OCI-M1 (cell line): ENCODE measurements around the gene TBC1D14.

Experiments
- DNase-seq: peaks from one replicate; lab custom pipeline; 2025; lab: John Stamatoyannopoulos, UW

The TBC1D14 gene, protein sequence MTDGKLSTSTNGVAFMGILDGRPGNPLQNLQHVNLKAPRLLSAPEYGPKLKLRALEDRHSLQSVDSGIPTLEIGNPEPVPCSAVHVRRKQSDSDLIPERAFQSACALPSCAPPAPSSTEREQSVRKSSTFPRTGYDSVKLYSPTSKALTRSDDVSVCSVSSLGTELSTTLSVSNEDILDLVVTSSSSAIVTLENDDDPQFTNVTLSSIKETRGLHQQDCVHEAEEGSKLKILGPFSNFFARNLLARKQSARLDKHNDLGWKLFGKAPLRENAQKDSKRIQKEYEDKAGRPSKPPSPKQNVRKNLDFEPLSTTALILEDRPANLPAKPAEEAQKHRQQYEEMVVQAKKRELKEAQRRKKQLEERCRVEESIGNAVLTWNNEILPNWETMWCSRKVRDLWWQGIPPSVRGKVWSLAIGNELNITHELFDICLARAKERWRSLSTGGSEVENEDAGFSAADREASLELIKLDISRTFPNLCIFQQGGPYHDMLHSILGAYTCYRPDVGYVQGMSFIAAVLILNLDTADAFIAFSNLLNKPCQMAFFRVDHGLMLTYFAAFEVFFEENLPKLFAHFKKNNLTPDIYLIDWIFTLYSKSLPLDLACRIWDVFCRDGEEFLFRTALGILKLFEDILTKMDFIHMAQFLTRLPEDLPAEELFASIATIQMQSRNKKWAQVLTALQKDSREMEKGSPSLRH

GRCh38 chr4:6909113-6909969 lies at the start of gene TBC1D14:
TBC1D14 (plus strand) TSS chr4:6909826; CDS start chr4:6923390, 13,564 bp downstream.
- peak; percentile 89 for DNase-seq

- DNase-seq, result no peak
Observed at GRCh38 chr4:6868386-6868785, 41.2 kb upstream of the TBC1D14 start.

GRCh38 chr4:6869944-6870343 lies 39.7 kb upstream of the TBC1D14 start:
- DNase-seq, result no peak

- DNase-seq, result peak; percentile 36
Observed at GRCh38 chr4:6873291-6873690, 36.3 kb upstream of the TBC1D14 start.

DNA sequence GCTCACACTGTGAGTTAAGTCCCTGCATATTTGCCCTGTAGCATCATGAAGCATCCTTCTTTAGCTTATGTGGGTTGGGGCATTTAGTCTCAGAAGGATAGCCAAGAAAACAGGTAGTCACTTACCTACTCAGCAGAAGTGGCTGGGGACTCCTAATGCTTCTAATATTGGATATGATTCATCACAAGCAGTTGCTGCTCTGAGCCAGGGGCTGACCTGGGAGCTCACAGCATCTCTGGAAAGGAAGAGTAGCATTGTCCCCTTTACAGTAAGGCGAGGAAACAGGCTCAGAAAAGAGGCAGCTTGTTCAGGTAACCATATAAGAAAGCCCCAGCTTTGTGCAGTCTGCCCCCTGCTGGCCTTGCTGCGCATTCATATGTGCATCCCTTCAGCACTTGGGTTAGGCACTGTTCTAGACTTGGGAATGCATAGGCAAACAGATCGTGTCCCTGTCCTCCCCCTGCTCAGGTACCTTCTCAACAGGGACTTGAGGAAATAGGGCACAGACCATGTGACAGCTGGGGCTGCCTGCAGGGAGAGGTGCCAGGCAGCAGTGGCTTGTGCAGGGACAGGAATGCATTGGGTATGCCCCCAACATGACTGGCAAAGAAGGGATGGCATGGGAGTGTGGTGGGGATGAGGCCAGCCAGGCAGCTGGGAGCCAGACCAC lies 35.7 kb upstream of the TBC1D14 start:
- peak; percentile 77 for DNase-seq

GRCh38 chr4:6874981-6875380 lies 34.6 kb upstream of the TBC1D14 start:
- DNase-seq, result no peak

DNA sequence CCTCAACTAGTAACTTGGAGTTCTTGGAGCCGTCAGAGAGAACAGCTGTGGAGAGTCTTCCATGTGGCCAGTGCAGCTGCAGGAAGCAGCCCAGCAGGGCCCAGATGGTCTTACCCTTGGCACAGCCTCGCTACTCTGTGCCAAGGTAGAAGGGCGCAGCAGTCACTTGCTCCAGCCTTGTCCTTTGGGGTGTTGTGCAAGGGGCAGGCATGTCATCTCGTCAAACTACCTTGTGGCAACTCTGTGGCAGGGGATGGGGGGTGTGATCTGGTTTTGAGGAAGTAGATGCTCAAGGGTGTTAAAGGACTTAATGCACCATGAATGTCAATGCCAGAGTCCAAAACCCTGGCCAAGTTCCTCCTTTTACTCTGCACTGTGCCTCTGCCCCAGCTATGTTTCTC lies 34.2 kb upstream of the TBC1D14 start:
- peak; percentile 87 for DNase-seq

DNA sequence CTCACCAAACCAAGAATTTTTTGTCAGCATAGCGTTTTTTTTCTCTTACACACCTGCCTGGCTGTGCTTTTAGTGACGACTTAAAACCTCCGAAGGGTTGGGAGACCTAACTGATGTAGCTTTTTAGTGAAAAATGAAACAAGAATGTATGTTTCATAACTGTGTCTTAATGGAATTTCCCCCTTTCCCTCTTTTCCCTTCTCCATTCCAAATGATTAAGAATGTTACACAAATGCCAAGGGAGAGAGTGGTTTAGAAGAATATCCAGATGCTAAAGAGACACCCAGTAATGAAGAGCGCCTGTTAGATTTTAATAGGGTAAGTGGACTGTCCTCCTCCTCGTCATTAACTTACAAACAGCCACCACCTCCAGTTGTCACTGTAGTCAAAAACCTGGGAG lies 33.2 kb upstream of the TBC1D14 start:
- DNase-seq, result no peak

- DNase-seq, result no peak
Observed at GRCh38 chr4:6877067-6877466, 32.6 kb upstream of the TBC1D14 start.

DNA sequence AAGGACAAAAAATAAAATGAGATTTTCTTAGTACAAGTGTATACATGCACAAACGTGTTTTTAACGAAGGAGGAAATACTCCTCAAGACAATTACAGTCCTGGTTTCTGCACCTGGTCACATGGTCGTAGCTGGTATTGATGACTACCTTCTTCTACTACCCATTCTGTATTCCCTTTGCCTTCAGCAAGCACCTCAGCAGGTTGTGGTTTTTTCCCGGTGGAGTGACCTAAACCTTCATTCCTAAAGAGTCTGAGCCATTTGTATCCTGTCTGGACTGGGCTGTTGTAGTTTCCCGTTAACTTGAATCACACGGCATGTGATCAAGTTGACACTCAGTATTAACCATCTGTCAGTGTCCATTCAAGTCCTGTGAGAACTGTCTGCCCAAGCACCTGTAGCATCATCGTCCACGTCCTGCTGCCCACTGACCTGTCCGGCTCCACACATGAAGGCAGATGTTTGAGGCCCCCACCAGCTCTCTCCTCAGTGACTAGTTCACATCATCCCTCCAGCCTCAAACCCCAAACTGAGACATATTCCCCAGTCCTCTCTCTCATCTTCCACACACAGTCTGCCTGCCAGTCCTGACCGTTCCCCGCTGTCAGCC lies 31.1 kb upstream of the TBC1D14 start:
- no peak for DNase-seq

- no peak for DNase-seq
Observed at GRCh38 chr4:6880691-6881090, 28.9 kb upstream of the TBC1D14 start.

- no peak for DNase-seq
Observed at GRCh38 chr4:6881908-6882307, 27.7 kb upstream of the TBC1D14 start.

DNA sequence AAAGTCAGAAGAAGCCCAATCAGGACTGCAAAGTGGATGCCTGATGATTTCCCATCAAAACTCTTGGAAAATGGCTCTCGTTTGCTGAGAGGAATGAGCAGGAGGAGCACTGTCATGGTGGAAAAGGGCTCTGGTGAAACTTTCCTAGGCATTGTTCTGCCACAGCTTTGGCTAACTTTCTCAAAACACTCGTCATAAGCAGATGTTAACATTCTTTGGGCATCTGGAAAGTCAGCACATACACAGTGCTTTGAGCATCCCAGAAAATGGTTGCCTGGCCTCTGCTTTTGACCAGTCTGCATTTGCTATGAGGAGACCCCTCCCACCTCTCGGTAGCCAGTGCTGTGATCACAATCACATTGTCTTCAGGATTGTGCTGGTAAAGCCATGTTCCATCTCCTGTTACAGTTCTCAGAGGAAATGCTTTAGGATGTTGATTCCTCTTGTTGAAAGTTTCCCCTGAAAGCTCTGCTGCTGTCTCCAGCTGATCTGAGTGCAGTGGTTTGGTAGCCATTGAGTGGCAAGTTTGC lies 25.2 kb upstream of the TBC1D14 start:
- DNase-seq, result no peak

DNA sequence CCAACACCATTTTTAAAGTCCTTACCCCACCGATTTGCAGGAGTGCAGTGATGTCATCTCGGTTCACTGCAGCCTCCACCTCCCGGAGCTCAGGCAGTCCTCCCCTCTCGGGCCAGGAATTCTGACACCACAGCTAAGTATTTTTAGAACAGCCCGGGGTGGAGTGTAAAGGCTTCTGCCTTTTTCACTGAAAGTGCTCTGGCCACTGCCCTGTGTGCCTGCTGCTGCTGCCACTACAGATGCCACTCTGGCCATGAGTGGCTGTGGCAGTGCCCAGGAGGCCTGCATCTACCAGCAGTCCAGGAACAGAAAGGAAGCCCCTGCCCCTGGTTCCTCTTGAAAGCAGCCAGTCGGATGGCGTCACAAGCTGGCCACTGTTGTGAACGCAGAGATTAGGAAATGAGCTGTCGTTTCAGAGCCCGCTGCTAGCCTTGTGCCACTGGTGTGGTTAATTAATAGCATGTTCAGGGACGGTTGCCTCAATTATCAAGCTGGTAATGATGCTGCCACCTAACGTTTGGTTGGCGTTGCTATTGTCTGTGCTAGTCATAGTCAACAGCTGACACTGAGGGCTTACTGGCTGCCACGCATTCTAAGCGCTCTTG lies 23.6 kb upstream of the TBC1D14 start:
- peak; percentile 56 for DNase-seq

GRCh38 chr4:6886886-6887285 lies 22.7 kb upstream of the TBC1D14 start:
- DNase-seq, result no peak

DNA sequence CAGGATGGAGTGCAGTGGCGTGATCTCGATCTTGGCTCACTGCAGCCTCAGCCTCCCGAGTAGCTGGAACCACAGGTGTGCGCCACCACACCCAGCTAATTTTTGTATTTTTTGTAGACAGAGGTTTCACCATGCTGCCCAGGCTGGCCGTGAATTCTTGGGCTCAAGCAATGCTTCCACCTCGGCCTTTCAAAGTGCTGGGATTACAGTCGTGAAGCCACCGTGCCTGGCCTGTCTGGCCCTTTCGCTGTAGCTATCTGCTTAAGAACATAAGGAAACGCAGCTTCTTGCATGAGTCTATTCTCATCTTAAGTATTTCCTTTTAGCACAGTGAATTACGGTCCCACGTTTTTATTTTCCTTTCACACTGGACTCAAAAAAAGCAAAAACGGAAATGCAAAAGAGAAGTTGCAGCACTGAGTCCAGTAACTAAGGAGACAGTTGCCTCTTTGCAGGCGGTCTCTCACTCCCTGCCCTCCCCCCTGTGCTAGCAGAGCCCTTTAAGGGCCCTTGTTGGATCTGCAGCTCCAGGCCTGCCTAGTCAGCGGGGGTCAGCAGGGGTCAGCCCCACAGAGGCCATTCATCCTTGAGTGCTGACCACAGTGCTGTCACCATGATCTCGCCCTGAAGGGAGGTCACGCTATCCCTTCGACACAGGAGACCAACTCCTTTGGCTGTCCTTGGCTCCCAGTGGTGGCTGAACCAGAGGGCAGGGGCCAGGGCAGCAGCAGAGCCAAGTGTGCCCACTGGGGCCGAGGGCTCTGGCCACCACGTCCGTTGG lies 21.8 kb upstream of the TBC1D14 start:
- no peak for DNase-seq

DNA sequence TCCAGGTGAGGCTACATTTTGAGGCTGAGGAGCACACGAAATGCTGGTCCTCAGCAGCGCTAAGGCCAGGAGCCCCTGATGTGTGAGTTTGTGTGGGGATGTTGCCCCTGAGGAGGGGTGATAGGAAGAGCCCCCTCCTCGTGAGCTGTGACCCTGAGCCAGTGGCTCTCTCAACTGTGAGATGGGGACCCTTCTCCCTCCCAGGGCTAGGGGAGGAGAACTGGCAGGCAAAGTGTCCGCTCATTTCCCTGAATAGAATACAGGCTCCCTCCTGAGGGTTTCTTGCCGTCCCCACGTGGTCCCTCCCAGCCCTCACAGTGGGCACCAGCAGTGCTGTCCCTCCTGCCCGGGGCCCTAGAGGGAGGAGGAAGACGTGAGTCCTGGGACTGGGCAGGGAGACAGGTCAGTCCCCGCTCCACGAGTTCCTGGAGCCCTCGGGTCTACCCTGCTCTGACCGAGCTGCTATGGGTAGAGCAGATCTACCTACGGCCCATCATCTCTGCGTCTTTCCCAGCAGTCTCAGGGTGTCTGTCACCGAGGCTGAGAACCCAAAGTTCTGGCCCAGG lies 21.0 kb upstream of the TBC1D14 start:
- no peak for DNase-seq

DNA sequence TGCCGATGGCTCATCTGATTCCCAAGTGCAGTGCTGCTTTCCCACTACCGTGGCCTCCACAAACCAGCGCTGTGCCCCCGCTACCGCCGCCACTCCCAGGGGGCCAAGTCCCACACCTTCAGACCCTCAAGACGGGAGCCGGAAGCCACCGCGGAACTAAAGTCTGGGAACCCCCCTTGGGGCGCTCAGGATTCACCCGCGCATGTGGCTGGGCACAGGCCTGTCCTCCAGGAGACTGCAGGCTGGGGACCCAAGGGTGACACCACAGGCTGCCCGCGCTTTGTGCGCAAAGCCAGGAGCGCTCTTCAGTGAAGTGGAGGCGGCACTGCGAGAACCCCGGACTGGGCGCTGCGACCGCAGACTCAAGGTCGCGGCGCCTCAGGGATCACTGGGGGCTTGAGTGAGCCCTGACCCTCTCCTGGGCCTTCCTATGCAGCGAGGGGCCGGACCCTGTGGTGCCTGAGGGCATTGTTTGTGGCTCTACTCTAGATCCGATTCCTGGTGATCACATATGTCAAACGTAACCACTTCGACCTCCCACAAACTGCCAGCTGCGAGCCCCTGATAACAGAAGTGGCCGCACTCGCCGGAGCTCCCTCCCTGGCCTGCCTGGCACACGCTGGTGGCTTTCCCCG lies 20.4 kb upstream of the TBC1D14 start:
- DNase-seq, result no peak

DNA sequence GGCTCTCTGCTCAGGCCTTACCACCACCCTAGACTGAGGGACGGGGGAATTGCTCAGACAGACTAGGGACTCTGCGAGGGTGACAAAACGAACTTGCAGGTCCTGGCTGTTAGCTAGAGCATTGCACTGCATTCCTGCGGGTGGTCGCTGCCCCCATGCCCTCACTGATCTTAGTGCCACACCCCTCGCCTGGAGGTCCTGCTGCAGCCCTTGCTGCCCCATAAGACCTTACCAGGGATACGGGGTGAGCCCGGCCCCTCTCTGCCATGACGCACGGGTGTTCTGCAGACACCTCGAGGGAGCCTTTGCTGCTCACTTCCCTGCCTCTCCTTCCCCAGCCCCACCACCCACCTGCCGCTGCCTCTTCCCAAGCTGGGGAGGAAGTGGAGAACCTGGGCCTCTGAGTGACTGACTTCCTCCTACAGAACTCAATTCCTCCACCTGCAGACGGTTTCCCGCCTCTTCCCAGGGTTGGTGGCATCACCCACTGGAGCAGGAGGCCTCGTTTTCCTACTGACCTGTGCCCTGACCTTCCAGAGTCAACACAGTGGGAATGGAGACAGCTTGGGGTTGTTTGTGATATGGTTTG lies 19.8 kb upstream of the TBC1D14 start:
- DNase-seq, result no peak
